ENCODE results near the gene UNC45A. TPM values are rescaled to one million over a fixed set of nuclear protein-coding genes. Genes with fewer than 3 reads are reported as not detected.

The UNC45A gene
- total RNA-seq, 4 donors from 2014 or later: 63.7 to 116 (median 100) TPM

DNA sequence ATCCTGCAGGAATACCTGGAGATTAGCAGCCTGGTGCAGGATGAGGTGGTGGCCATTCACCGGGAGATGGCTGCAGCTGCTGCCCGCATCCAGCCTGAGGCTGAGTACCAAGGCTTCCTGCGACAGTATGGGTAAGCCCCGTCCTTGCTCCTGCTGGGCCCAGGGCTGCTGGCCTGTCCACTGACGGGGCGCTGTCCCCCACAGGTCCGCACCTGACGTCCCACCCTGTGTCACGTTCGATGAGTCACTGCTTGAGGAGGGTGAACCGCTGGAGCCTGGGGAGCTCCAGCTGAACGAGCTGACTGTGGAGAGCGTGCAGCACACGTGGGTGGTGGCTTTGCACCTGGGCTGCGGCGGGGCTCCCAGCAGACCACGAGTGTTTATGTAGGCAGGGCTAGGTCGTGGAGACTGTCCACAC lies 45.8 kb upstream of the UNC45A start:
- 20% methylated on average over 1 of the region's 18 CpGs; no CpG with 5 or more reads in 1 of the 2 donors for WGBS, 2 donors (ENCODE audit: low coverage in 1 of 2)
- Histone ChIP-seq H3K9me3 (no peaks in the 10 kb centered on the region), H3K36me3 (peaks cover 0 to 75% of the 10 kb centered on the region in 2 donors), H3K27ac (no peak overlapping the region), H3K4me1 (peaks cover 0 to 31% (median 14%) of the 10 kb centered on the region in 3 donors), H3K4me3 (no peak overlapping the region), H3K27me3 (no peaks in the 10 kb centered on the region)
- TF ChIP-seq POLR2A (IDR thresholded peaks at IDR 0.05) (no peak), CTCF (IDR thresholded peaks at IDR 0.05) (no peak), POLR2AphosphoS5 (IDR thresholded peaks at IDR 0.05) (no peak)
- no peak for ATAC-seq

- 94% methylated on average over 12 of the region's 31 CpGs; no CpG with 5 or more reads in 1 of the 2 donors for WGBS, 2 donors (ENCODE audit: low coverage in 1 of 2)
- no peak for TF ChIP-seq POLR2AphosphoS5 (IDR thresholded peaks at IDR 0.05)
- TF ChIP-seq POLR2A (IDR thresholded peaks at IDR 0.05): no peak
- TF ChIP-seq EP300 (IDR thresholded peaks at IDR 0.05): no peak
- TF ChIP-seq CTCF (IDR thresholded peaks at IDR 0.05): no peak
- ATAC-seq: no peak
- Histone ChIP-seq H3K9me3 (no peaks in the 10 kb centered on the region), H3K4me3 (no peak overlapping the region), H3K4me1 (peaks cover 0 to 25% (median 10%) of the 10 kb centered on the region in 3 donors), H3K27me3 (no peaks in the 10 kb centered on the region), H3K27ac (no peak overlapping the region), H3K36me3 (peaks cover 0 to 80% of the 10 kb centered on the region in 2 donors)
Observed at GRCh38 chr15:90889736-90890456, 45.2 kb upstream of the UNC45A start.

- Histone ChIP-seq H3K4me3 (no peak overlapping the region), H3K4me1 (peaks cover 0 to 15% (median under 1%) of the 10 kb centered on the region in 3 donors), H3K36me3 (peaks cover 0 to 90% of the 10 kb centered on the region in 2 donors), H3K27me3 (no peaks in the 10 kb centered on the region), H3K27ac (no peak overlapping the region), H3K9me3 (no peaks in the 10 kb centered on the region)
- 91 to 100% methylated on average over 1 to 6 of the region's 12 CpGs for WGBS, 2 donors (ENCODE audit: low coverage in 1 of 2)
- ATAC-seq: no peak
- TF ChIP-seq POLR2AphosphoS5 (IDR thresholded peaks at IDR 0.05): no peak
- no peak for TF ChIP-seq CTCF (IDR thresholded peaks at IDR 0.05)
- TF ChIP-seq POLR2A (IDR thresholded peaks at IDR 0.05): no peak
Observed at GRCh38 chr15:90890839-90891238, 44.2 kb upstream of the UNC45A start.

DNA sequence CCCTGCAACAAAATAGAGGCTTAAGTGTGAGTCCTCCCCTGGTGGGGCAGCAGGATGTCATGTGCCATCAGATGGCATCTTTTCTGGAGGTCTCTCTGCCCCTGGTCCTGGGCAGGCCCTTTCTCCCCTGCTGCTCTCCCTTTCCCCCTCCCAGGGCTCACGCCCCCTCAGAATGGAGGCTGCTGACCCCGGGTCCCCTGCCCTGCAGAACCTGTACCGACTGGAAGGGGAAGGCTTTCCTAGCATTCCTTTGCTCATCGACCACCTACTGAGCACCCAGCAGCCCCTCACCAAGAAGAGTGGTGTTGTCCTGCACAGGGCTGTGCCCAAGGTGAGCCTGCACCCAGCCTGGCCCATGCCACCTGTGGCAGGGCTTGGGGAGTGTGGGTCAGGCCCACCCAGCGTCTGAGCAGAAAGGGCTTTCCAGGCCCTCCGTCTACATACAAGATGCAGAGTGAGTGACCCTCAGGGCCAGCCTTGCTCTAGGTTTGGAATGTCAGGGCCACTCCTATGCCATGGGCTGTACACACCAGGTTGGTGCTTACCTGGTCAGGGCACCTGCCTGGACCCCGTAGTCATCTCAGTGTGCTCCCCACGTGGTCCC lies 43.6 kb upstream of the UNC45A start:
- Histone ChIP-seq H3K4me1 (peaks cover 0 to 9% (median 0%) of the 10 kb centered on the region in 3 donors), H3K9me3 (no peaks in the 10 kb centered on the region), H3K36me3 (peaks cover 0 to 96% of the 10 kb centered on the region in 2 donors), H3K27me3 (no peaks in the 10 kb centered on the region), H3K27ac (no peak overlapping the region), H3K4me3 (no peak overlapping the region)
- WGBS, 2 donors (ENCODE audit: low coverage in 1 of 2): 80% methylated on average over 3 of the region's 8 CpGs; no CpG with 5 or more reads in 1 of the 2 donors
- TF ChIP-seq CTCF (IDR thresholded peaks at IDR 0.05): no peak
- TF ChIP-seq EP300 (IDR thresholded peaks at IDR 0.05): no peak
- TF ChIP-seq POLR2A (IDR thresholded peaks at IDR 0.05): no peak
- no peak for TF ChIP-seq POLR2AphosphoS5 (IDR thresholded peaks at IDR 0.05)
- no peak for ATAC-seq
